Measurements from ENCODE around the gene VWA8. TPM values are rescaled to one million over a fixed set of nuclear protein-coding genes. Genes with fewer than 3 reads are reported as not detected.

The VWA8 gene
- total RNA-seq, 1 donor from 2014 or later = 14.6 TPM

- Histone ChIP-seq H3K4me3 (ENCODE audit: low read depth, low read length) (no peak overlapping the region), H3K36me3 (ENCODE audit: control insufficient read depth, insufficient read depth, low read length) (no peaks in the 10 kb centered on the region), H3K27me3 (ENCODE audit: control insufficient read depth, insufficient read depth, low read length) (no peaks in the 10 kb centered on the region)
- peak; percentile 43 for DNase-seq (ENCODE audit: low read depth)
- TF ChIP-seq, protein P1, sequence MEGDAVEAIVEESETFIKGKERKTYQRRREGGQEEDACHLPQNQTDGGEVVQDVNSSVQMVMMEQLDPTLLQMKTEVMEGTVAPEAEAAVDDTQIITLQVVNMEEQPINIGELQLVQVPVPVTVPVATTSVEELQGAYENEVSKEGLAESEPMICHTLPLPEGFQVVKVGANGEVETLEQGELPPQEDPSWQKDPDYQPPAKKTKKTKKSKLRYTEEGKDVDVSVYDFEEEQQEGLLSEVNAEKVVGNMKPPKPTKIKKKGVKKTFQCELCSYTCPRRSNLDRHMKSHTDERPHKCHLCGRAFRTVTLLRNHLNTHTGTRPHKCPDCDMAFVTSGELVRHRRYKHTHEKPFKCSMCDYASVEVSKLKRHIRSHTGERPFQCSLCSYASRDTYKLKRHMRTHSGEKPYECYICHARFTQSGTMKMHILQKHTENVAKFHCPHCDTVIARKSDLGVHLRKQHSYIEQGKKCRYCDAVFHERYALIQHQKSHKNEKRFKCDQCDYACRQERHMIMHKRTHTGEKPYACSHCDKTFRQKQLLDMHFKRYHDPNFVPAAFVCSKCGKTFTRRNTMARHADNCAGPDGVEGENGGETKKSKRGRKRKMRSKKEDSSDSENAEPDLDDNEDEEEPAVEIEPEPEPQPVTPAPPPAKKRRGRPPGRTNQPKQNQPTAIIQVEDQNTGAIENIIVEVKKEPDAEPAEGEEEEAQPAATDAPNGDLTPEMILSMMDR (IDR thresholded peaks at IDR 0.05; ENCODE audit: insufficient read depth, low read length, poor library complexity, severe bottlenecking) = no peak
Measured at GRCh38 chr13:41827507-41828213, 133.2 kb downstream of the VWA8 start.

DNA sequence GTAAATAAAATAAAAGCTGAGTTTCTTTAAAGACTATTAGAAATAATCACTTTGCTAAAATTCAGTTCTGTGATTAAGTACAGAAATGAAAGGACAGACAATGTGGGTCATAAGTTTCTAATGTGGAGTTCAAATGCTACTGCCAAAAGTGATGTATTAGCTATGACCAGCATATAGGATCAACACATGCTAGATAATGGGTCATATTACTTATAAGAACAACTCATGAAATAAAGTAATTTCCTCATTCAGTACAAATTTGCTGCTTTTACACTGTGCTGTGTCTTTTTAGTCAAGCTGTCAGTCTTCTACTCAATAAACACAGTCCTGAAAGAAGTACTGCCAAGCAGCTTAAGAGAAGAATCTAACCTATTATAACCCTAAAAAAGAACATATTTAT is 135.2 kb downstream of the VWA8 start:
- Histone ChIP-seq H3K27me3 (ENCODE audit: control insufficient read depth, insufficient read depth, low read length) (no peaks in the 10 kb centered on the region), H3K4me3 (ENCODE audit: low read depth, low read length) (no peak overlapping the region), H3K36me3 (ENCODE audit: control insufficient read depth, insufficient read depth, low read length) (no peaks in the 10 kb centered on the region)
- DNase-seq (ENCODE audit: low read depth) = no peak
- TF ChIP-seq, protein P1 (IDR thresholded peaks at IDR 0.05; ENCODE audit: insufficient read depth, low read length, poor library complexity, severe bottlenecking) = no peak

DNA sequence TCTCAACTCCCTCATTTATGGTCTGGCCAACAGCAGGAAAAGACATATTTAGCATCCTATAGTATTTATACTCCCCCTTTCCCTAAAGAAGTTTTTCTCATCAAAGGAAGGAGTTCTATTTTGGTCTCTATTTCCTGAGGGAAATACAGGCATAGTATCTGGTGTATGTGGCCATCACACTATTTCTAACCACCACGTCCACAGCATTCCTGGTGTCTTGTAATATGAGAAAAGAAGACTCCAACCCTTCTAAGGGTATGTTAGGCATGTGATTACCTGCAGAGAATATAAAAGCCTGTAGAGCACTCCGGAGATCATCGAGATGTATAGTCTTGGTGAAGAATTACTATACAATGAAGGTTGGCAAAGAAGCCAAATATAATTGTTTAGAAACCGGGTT is 137.4 kb downstream of the VWA8 start:
- TF ChIP-seq, protein P1 (IDR thresholded peaks at IDR 0.05; ENCODE audit: insufficient read depth, low read length, poor library complexity, severe bottlenecking) = no peak
- no peak overlapping the region for H3K4me3 ChIP-seq (ENCODE audit: low read depth, low read length)
- H3K27me3 ChIP-seq (ENCODE audit: control insufficient read depth, insufficient read depth, low read length) = no peaks in the 10 kb centered on the region
- DNase-seq (ENCODE audit: low read depth) = no peak
- no peaks in the 10 kb centered on the region for H3K36me3 ChIP-seq (ENCODE audit: control insufficient read depth, insufficient read depth, low read length)

DNA sequence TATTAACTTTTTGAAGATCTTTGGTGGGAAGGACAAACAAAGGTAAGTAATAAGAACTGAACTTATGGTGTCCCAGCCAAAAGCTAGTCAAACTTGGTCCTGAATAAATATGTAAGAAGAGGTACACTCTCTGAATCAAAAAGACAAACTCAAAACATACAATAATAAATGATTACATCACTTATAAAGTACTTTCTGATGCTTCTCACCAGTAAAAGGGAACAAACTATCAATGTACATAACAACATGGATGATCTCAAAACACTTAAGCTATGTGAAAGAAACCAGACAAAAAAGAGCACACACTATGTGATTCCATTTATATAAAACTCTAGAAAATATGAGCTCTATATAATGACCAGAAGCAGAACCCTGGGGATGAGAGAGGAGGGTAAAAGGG is 138.3 kb downstream of the VWA8 start:
- no peak for DNase-seq (ENCODE audit: low read depth)
- Histone ChIP-seq H3K27me3 (ENCODE audit: control insufficient read depth, insufficient read depth, low read length) (no peaks in the 10 kb centered on the region), H3K36me3 (ENCODE audit: control insufficient read depth, insufficient read depth, low read length) (no peaks in the 10 kb centered on the region), H3K4me3 (ENCODE audit: low read depth, low read length) (no peak overlapping the region)
- TF ChIP-seq, protein P1 (IDR thresholded peaks at IDR 0.05; ENCODE audit: insufficient read depth, low read length, poor library complexity, severe bottlenecking) = no peak

DNA sequence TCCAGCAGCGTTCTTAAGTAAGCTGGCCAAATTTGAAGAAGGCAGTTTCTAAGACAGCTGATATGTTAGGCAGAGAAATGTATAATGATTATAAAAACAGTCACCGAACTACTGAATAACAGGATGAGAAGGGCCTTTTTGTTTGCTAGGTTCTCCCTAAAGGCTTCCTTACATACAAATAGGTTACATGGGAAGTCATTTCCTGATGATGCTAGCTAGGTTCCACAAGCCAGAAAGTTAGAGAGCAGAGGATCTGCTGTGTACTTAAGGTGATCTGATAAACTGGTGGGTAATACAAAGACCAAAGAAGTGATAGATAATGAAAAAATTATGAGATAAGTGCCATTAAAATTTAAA is 139.7 kb downstream of the VWA8 start:
- TF ChIP-seq, protein P1 (IDR thresholded peaks at IDR 0.05; ENCODE audit: insufficient read depth, low read length, poor library complexity, severe bottlenecking) = no peak
- no peak overlapping the region for H3K4me3 ChIP-seq (ENCODE audit: low read depth, low read length)
- no peak for DNase-seq (ENCODE audit: low read depth)
- no peaks in the 10 kb centered on the region for H3K27me3 ChIP-seq (ENCODE audit: control insufficient read depth, insufficient read depth, low read length)
- no peaks in the 10 kb centered on the region for H3K36me3 ChIP-seq (ENCODE audit: control insufficient read depth, insufficient read depth, low read length)
